ENCODE measurements around the gene ANTKMT. TPM values are rescaled to one million over a fixed set of nuclear protein-coding genes. Genes with fewer than 3 reads are reported as not detected.

The ANTKMT gene
- total RNA-seq, 2 donors from 2014 or later: 10.3 to 11.8 TPM

Other genes with a start within 250 kb of the ANTKMT start
- 10 to 100 TPM; 63.9 to 71.0 TPM for gene CAPN15, start 193.4 kb upstream of the ANTKMT start, total RNA-seq
- not detected for gene PRR35, start 160.8 kb upstream of the ANTKMT start, total RNA-seq
- 1 to 10 TPM in 1 of 2 donors, under 1 TPM in 1; 0.86 to 1.4 TPM for gene NHLRC4, start 154.1 kb upstream of the ANTKMT start, total RNA-seq
- gene PIGQ, start 151.2 kb upstream of the ANTKMT start, total RNA-seq: 10 to 100 TPM; 25.6 to 32.4 TPM
- 10 to 100 TPM; 10.6 to 11.6 TPM for gene RAB40C, start 131.1 kb upstream of the ANTKMT start, total RNA-seq
- under 1 TPM; 0.10 to 0.18 TPM for gene WFIKKN1, start 90.2 kb upstream of the ANTKMT start, total RNA-seq
- 10 to 100 TPM; 39.2 to 40.4 TPM for gene METTL26, start 84.8 kb upstream of the ANTKMT start, total RNA-seq
- gene MCRIP2, start 79.3 kb upstream of the ANTKMT start, total RNA-seq: 10 to 100 TPM; 15.7 to 17.1 TPM
- gene WDR90, start 71.8 kb upstream of the ANTKMT start, total RNA-seq: 10 to 100 TPM; 11.1 to 15.3 TPM
- 100 to 1,000 TPM; 190 to 203 TPM for gene RHOT2, start 53.0 kb upstream of the ANTKMT start, total RNA-seq
- gene RHBDL1, start 45.5 kb upstream of the ANTKMT start, total RNA-seq: 1 to 10 TPM; 5.7 to 5.9 TPM
- gene STUB1, start 40.7 kb upstream of the ANTKMT start, total RNA-seq: 10 to 100 TPM; 65.5 to 67.4 TPM
- 10 to 100 TPM; 28.0 to 36.1 TPM for gene JMJD8, start 36.8 kb upstream of the ANTKMT start, total RNA-seq
- 10 to 100 TPM in 1 of 2 donors, 1 to 10 TPM in 1; 9.0 to 11.7 TPM for gene WDR24, start 30.7 kb upstream of the ANTKMT start, total RNA-seq
- gene FBXL16, start 15.3 kb upstream of the ANTKMT start, total RNA-seq: 10 to 100 TPM; 29.0 to 35.3 TPM
- gene METRN, start 6.0 kb upstream of the ANTKMT start, total RNA-seq: 1 to 10 TPM; 3.8 to 4.3 TPM
- 1 to 10 TPM; 3.4 to 3.7 TPM for gene CCDC78, start 5.3 kb downstream of the ANTKMT start, total RNA-seq
- gene HAGHL, start 6.0 kb downstream of the ANTKMT start, total RNA-seq: 10 to 100 TPM in 1 of 2 donors, 1 to 10 TPM in 1; 9.8 to 12.5 TPM
- 10 to 100 TPM; 33.7 to 33.8 TPM for gene CIAO3, start 19.9 kb downstream of the ANTKMT start, total RNA-seq
- gene MSLN, start 39.6 kb downstream of the ANTKMT start, total RNA-seq: not detected
- gene RPUSD1, start 67.2 kb downstream of the ANTKMT start, total RNA-seq: 10 to 100 TPM; 14.9 to 17.1 TPM
- gene CHTF18, start 67.5 kb downstream of the ANTKMT start, total RNA-seq: 10 to 100 TPM; 21.1 to 22.4 TPM
- not detected for gene GNG13, start 79.6 kb downstream of the ANTKMT start, total RNA-seq
- gene LMF1, start 249.8 kb downstream of the ANTKMT start, total RNA-seq: 10 to 100 TPM; 44.4 to 45.6 TPM